OCI-LY3 (cell line): ENCODE measurements around the gene FFAR3.

Experiments used
- EZH2phosphoT487 ChIP-seq: fragments of 200-600 bp; shearing (Covaris generic); IDR thresholded peaks from 2 replicates; pipeline ENCODE4 v1.6.1; 2018; ENCODE audit warnings: antibody characterized with exemption, mixed run types, low read depth
- TF ChIP-seq, protein P1 (sequence below): fragments of 200-600, 300-600 bp; sonication (generic); IDR thresholded peaks from 2 replicates; pipeline ENCODE4 v1.5.1; 2014; ENCODE audit warnings: antibody characterized with exemption, low read length, low read depth

GRCh38 chr19:35368378-35368777 is 10.1 kb downstream of the FFAR3 start:
- TF ChIP-seq, protein P1, sequence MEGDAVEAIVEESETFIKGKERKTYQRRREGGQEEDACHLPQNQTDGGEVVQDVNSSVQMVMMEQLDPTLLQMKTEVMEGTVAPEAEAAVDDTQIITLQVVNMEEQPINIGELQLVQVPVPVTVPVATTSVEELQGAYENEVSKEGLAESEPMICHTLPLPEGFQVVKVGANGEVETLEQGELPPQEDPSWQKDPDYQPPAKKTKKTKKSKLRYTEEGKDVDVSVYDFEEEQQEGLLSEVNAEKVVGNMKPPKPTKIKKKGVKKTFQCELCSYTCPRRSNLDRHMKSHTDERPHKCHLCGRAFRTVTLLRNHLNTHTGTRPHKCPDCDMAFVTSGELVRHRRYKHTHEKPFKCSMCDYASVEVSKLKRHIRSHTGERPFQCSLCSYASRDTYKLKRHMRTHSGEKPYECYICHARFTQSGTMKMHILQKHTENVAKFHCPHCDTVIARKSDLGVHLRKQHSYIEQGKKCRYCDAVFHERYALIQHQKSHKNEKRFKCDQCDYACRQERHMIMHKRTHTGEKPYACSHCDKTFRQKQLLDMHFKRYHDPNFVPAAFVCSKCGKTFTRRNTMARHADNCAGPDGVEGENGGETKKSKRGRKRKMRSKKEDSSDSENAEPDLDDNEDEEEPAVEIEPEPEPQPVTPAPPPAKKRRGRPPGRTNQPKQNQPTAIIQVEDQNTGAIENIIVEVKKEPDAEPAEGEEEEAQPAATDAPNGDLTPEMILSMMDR, result no peak
- no peak for TF ChIP-seq EZH2phosphoT487
